GM23338 (cell line): Measurements from ENCODE around the gene NIPAL1.

Experiments used
- CREB1 ChIP-seq: fragments of 250-450 bp; sonication (Bioruptor Pico); IDR thresholded peaks from 2 replicates; pipeline ENCODE4 v1.5.0; 2020; ENCODE audit warnings: low read depth, mild to moderate bottlenecking, moderate library complexity
- EZH2 ChIP-seq: fragments of 200-600 bp; sonication (generic); IDR thresholded peaks from one replicate; pipeline ENCODE4 v1.8.0; 2017; ENCODE audit warnings: antibody characterized with exemption, mild to moderate bottlenecking, low read depth; ENCODE audit not compliant: unreplicated experiment
- EZH2phosphoT487 ChIP-seq: fragments of 200-600 bp; sonication (generic); IDR thresholded peaks from one replicate; pipeline ENCODE4 v1.8.1; 2018; ENCODE audit warnings: antibody characterized with exemption; ENCODE audit not compliant: unreplicated experiment
- JUNB ChIP-seq: IDR thresholded peaks from one replicate; pipeline ENCODE4 v1.6.1; 2016; ENCODE audit warnings: antibody characterized with exemption; ENCODE audit not compliant: unreplicated experiment
- NANOG ChIP-seq: IDR thresholded peaks from 2 replicates; pipeline ENCODE4 v1.6.1; 2016; ENCODE audit warnings: antibody characterized with exemption, borderline replicate concordance
- POLR2AphosphoS5 ChIP-seq: IDR thresholded peaks from 2 replicates; pipeline ENCODE4 v1.6.1; 2016; ENCODE audit warnings: antibody characterized with exemption, low read depth
- STAT1 ChIP-seq: IDR thresholded peaks from one replicate; pipeline ENCODE4 v1.6.1; 2016; ENCODE audit warnings: antibody characterized with exemption; ENCODE audit not compliant: unreplicated experiment
- ZNF114 ChIP-seq: fragments of 250-450 bp; sonication (Bioruptor Pico); IDR thresholded peaks from 2 replicates; pipeline ENCODE4 v1.5.0; 2020; ENCODE audit warnings: mild to moderate bottlenecking, moderate library complexity
- TF ChIP-seq, protein P1 (sequence below): IDR thresholded peaks from one replicate; pipeline ENCODE4 v1.6.1; 2018; ENCODE audit warnings: antibody characterized with exemption; ENCODE audit not compliant: unreplicated experiment
- TF ChIP-seq, protein P2 (sequence below), 2 experiments: fragments of 200-600 bp in 1 of 2; sonication (generic) in 1 of 2; conservative IDR thresholded peaks; 2 replicates each; pipeline versions ENCODE4 v1.5.1 to v1.6.1; 2016 to 2017; ENCODE audit warnings: antibody characterized with exemption in 2 of 2, low read depth in 2 of 2, mild to moderate bottlenecking in 2 of 2, moderate library complexity in 1 of 2
- TF ChIP-seq, protein P3 (sequence below): IDR thresholded peaks from 2 replicates; pipeline ENCODE4 v1.6.1; 2016; ENCODE audit warnings: antibody characterized with exemption

DNA sequence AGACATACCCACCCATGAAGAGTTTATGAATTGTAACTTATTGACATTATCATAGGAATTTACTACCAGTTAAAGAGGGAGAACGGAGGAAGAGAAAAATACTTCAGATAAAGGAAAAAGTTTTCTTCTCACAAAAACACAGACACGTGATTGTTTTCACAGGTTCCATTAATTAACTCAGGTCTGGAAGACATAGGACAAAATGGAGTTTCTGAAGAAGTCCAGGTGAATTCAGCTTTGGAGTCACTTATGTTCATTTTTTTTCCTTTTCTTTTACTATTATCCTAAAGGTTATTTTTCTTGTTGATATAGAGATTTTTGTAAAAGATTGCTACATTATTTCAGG is 20.5 kb downstream of the NIPAL1 start:
- TF ChIP-seq, protein P1, sequence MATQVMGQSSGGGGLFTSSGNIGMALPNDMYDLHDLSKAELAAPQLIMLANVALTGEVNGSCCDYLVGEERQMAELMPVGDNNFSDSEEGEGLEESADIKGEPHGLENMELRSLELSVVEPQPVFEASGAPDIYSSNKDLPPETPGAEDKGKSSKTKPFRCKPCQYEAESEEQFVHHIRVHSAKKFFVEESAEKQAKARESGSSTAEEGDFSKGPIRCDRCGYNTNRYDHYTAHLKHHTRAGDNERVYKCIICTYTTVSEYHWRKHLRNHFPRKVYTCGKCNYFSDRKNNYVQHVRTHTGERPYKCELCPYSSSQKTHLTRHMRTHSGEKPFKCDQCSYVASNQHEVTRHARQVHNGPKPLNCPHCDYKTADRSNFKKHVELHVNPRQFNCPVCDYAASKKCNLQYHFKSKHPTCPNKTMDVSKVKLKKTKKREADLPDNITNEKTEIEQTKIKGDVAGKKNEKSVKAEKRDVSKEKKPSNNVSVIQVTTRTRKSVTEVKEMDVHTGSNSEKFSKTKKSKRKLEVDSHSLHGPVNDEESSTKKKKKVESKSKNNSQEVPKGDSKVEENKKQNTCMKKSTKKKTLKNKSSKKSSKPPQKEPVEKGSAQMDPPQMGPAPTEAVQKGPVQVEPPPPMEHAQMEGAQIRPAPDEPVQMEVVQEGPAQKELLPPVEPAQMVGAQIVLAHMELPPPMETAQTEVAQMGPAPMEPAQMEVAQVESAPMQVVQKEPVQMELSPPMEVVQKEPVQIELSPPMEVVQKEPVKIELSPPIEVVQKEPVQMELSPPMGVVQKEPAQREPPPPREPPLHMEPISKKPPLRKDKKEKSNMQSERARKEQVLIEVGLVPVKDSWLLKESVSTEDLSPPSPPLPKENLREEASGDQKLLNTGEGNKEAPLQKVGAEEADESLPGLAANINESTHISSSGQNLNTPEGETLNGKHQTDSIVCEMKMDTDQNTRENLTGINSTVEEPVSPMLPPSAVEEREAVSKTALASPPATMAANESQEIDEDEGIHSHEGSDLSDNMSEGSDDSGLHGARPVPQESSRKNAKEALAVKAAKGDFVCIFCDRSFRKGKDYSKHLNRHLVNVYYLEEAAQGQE: no peak
- TF ChIP-seq, protein P2, sequence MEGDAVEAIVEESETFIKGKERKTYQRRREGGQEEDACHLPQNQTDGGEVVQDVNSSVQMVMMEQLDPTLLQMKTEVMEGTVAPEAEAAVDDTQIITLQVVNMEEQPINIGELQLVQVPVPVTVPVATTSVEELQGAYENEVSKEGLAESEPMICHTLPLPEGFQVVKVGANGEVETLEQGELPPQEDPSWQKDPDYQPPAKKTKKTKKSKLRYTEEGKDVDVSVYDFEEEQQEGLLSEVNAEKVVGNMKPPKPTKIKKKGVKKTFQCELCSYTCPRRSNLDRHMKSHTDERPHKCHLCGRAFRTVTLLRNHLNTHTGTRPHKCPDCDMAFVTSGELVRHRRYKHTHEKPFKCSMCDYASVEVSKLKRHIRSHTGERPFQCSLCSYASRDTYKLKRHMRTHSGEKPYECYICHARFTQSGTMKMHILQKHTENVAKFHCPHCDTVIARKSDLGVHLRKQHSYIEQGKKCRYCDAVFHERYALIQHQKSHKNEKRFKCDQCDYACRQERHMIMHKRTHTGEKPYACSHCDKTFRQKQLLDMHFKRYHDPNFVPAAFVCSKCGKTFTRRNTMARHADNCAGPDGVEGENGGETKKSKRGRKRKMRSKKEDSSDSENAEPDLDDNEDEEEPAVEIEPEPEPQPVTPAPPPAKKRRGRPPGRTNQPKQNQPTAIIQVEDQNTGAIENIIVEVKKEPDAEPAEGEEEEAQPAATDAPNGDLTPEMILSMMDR (conservative IDR thresholded peaks at IDR 0.05; ENCODE audit: low read depth in 2 of 2): no peak
- TF ChIP-seq JUNB (no peak), EZH2 (no peak), ZNF114 (CRISPR knock-in tag) (no peak), POLR2AphosphoS5 (no peak), CREB1 (CRISPR knock-in tag) (no peak), NANOG (no peak), STAT1 (no peak), EZH2phosphoT487 (no peak)
- TF ChIP-seq, protein P3, sequence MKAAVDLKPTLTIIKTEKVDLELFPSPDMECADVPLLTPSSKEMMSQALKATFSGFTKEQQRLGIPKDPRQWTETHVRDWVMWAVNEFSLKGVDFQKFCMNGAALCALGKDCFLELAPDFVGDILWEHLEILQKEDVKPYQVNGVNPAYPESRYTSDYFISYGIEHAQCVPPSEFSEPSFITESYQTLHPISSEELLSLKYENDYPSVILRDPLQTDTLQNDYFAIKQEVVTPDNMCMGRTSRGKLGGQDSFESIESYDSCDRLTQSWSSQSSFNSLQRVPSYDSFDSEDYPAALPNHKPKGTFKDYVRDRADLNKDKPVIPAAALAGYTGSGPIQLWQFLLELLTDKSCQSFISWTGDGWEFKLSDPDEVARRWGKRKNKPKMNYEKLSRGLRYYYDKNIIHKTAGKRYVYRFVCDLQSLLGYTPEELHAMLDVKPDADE: no peak
